ENCODE results near the gene ACSM2A. TPM values are rescaled to one million over a fixed set of nuclear protein-coding genes. Genes with fewer than 3 reads are reported as not detected.
"Not testable (repeated sequence)": the region's sequence is repeated elsewhere in the genome, so short reads cannot be mapped to it uniquely, and the experiment has no call there.

ACSM2A gene
- total and polyA plus RNA-seq, 2 of the 4 experiments (the other 2 are of a cell fraction) = not detected

DNA sequence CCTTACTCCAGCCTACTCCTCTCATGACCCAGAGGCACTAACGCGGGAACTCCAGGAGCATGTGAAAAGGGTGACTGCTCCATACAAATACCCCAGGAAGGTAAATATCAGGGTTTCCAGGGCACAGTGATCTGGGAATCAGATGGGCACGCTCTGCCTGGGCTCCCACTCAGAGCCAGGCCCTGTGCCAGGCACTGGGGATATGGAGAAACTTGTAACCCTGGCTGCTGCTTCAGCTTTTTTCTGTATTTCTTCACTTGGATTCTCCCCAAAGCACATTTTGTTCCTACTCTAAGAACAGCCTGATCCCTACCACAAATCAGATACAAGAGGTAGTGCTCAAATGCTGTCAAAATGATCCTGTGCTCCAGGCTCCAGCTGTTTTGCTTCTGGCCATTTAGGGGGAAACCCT is 11.5 kb upstream of the ACSM2A start:
- ATAC-seq (ENCODE audit: low read depth); H2AFZ ChIP-seq (replicated peaks; ENCODE audit: low read length, poor library complexity); dilution Hi-C loops (cut with HindIII; ENCODE audit: low sequenced_read_pairs, unreplicated experiment): not testable (repeated sequence)

GRCh38 chr16:20440731-20441130 is 10.6 kb upstream of the ACSM2A start:
- H3K79me1 ChIP-seq (ENCODE audit: low read depth in 1 of 2, low read length in 2 of 2); H2BK5ac ChIP-seq (ENCODE audit: low read depth, low read length, poor library complexity, severe bottlenecking); BruUV-seq (replicated peaks); POLR2A ChIA-PET (ENCODE audit: unreplicated experiment); H3K4ac ChIP-seq (ENCODE audit: low read depth, low read length); H3K27me3 ChIP-seq (ENCODE audit: control insufficient read depth, insufficient read depth, low read length); H3K9me3 ChIP-seq (ENCODE audit: control insufficient read depth, insufficient read depth, low read length); ATAC-seq (ENCODE audit: low read depth); H2AK5ac ChIP-seq (ENCODE audit: low read depth, low read length); H3K23ac ChIP-seq (ENCODE audit: low read depth, low read length); H3K56ac ChIP-seq (ENCODE audit: extremely low read depth, insufficient read depth, low read length); H3K4me3 ChIP-seq (ENCODE audit: insufficient read depth, low read depth, low read length); H2BK120ac ChIP-seq (ENCODE audit: low read depth, low read length); CTCF ChIA-PET; H3K9ac ChIP-seq (ENCODE audit: low read depth, low read length); H2BK15ac ChIP-seq (ENCODE audit: low read depth, low read length); H2BK20ac ChIP-seq (ENCODE audit: low read depth, low read length); dilution Hi-C loops (cut with HindIII; ENCODE audit: low sequenced_read_pairs, unreplicated experiment); H3K4me1 ChIP-seq (ENCODE audit: control insufficient read depth, insufficient read depth, low read length); DNase-seq; in situ Hi-C loops (cut with MboI; ENCODE audit: low sequenced_read_pairs); H3K14ac ChIP-seq (replicated peaks; ENCODE audit: low read depth, low read length); H2AK9ac ChIP-seq (replicated peaks; ENCODE audit: low read depth, low read length, poor library complexity); H3K27ac ChIP-seq (ENCODE audit: insufficient read depth, low read length); H4K5ac ChIP-seq (ENCODE audit: low read depth, low read length); H4K20me1 ChIP-seq (ENCODE audit: insufficient read depth, low read length); H3K9me1 ChIP-seq (ENCODE audit: insufficient read depth, low read length); H4K8ac ChIP-seq (ENCODE audit: low read depth in 2 of 2, low read length in 2 of 2); H3K36me3 ChIP-seq (ENCODE audit: control insufficient read depth, insufficient read depth, low read length); intact Hi-C loops (cut with micrococcal nuclease); H2AFZ ChIP-seq (replicated peaks; ENCODE audit: low read length, poor library complexity); H4K91ac ChIP-seq (ENCODE audit: insufficient read depth, low read depth, low read length); H3K4me2 ChIP-seq (ENCODE audit: low read depth, low read length); H3K18ac ChIP-seq (ENCODE audit: low read depth, low read length): not testable (repeated sequence)
- WGBS, 2 experiments (ENCODE audit: extremely low coverage in 2 of 2, insufficient read length in 1 of 2) = no CpG with 5 or more reads among the region's 1 CpG

More for the DNA sequence above, 11.5 kb upstream of the ACSM2A start:
- H2AK5ac ChIP-seq (ENCODE audit: low read depth, low read length); H3K27me3 ChIP-seq (ENCODE audit: control insufficient read depth, insufficient read depth, low read length); POLR2A ChIA-PET (ENCODE audit: unreplicated experiment); H2BK20ac ChIP-seq (ENCODE audit: low read depth, low read length); H3K4me1 ChIP-seq (ENCODE audit: control insufficient read depth, insufficient read depth, low read length); H4K5ac ChIP-seq (ENCODE audit: low read depth, low read length); intact Hi-C loops (cut with micrococcal nuclease); H3K18ac ChIP-seq (ENCODE audit: low read depth, low read length); H3K4ac ChIP-seq (ENCODE audit: low read depth, low read length); H3K79me1 ChIP-seq (ENCODE audit: low read depth in 1 of 2, low read length in 2 of 2); H3K56ac ChIP-seq (ENCODE audit: extremely low read depth, insufficient read depth, low read length); CTCF ChIA-PET; H3K14ac ChIP-seq (replicated peaks; ENCODE audit: low read depth, low read length); DNase-seq; H3K4me2 ChIP-seq (ENCODE audit: low read depth, low read length); H2BK5ac ChIP-seq (ENCODE audit: low read depth, low read length, poor library complexity, severe bottlenecking); H3K23ac ChIP-seq (ENCODE audit: low read depth, low read length); H4K91ac ChIP-seq (ENCODE audit: insufficient read depth, low read depth, low read length); H3K9me3 ChIP-seq (ENCODE audit: control insufficient read depth, insufficient read depth, low read length); in situ Hi-C loops (cut with MboI; ENCODE audit: low sequenced_read_pairs); H3K9me1 ChIP-seq (ENCODE audit: insufficient read depth, low read length); H3K4me3 ChIP-seq (ENCODE audit: insufficient read depth, low read depth, low read length); H2BK15ac ChIP-seq (ENCODE audit: low read depth, low read length); BruUV-seq (replicated peaks); H2AK9ac ChIP-seq (replicated peaks; ENCODE audit: low read depth, low read length, poor library complexity); H3K36me3 ChIP-seq (ENCODE audit: control insufficient read depth, insufficient read depth, low read length); H3K9ac ChIP-seq (ENCODE audit: low read depth, low read length); H4K8ac ChIP-seq (ENCODE audit: low read depth in 2 of 2, low read length in 2 of 2); H2BK120ac ChIP-seq (ENCODE audit: low read depth, low read length); H3K27ac ChIP-seq (ENCODE audit: insufficient read depth, low read length); H4K20me1 ChIP-seq (ENCODE audit: insufficient read depth, low read length): not testable (repeated sequence)
- WGBS, 2 experiments (ENCODE audit: extremely low coverage in 2 of 2, insufficient read length in 1 of 2) = no CpG with 5 or more reads among the region's 3 CpGs
